Nephron (organoid): Measurements from ENCODE around the gene TMEM74B.

Source experiments
- H3K27ac Mint-ChIP-seq, 3 experiments: 2 replicates each; pipeline ENCODE4 v1.8.0; 2020; ENCODE audit warnings: mixed read lengths in 3 of 3, mild to moderate bottlenecking in 2 of 3, moderate library complexity in 1 of 3
- H3K27me3 Mint-ChIP-seq: 2 replicates; pipeline ENCODE4 v1.8.0; 2021; ENCODE audit warnings: low read depth, mild to moderate bottlenecking, moderate library complexity, mixed read lengths
- H3K36me3 Mint-ChIP-seq: 2 replicates; pipeline ENCODE4 v1.8.0; 2020; ENCODE audit warnings: low read depth, mixed read lengths
- H3K4me1 Mint-ChIP-seq: 2 replicates; pipeline ENCODE4 v1.8.0; 2020; ENCODE audit warnings: mixed read lengths
- H3K4me3 Mint-ChIP-seq, 3 experiments: 2 replicates each; pipeline ENCODE4 v1.8.0; 2020; ENCODE audit warnings: mild to moderate bottlenecking in 3 of 3, mixed read lengths in 3 of 3, moderate library complexity in 2 of 3
- H3K9me3 Mint-ChIP-seq: 2 replicates; pipeline ENCODE4 v1.8.0; 2020; ENCODE audit warnings: mixed read lengths
- TF ChIP-seq, protein P1 (sequence below), 3 experiments: fragments of 200-600 bp; sonication (generic); IDR thresholded peaks; one replicate each; pipeline ENCODE4 v1.5.0; 2021; ENCODE audit warnings: antibody characterized with exemption in 3 of 3; ENCODE audit not compliant: unreplicated experiment in 3 of 3

TMEM74B gene

DNA sequence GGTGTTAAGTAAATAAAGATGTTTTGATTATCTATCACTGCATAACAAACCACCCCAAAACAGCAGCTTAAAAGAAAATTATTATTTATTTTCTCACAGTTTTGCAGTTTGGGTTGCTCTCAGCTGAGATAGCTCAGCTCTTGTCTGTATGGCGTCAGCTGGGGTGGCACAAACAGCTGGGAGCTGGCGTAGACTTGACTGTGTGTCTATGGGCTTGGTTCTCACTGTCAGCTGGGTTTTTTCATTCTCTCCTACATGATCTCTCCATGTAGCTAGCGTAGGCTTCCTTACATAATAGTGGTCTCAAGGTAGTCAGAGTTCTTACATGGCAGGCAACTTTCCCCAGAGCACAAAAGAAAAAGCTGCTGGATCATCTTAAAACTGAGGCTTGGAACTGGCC, 6.5 kb upstream of the TMEM74B start:
- no peaks in the 10 kb centered on the region for H3K36me3 Mint-ChIP-seq
- TF ChIP-seq, protein P1, sequence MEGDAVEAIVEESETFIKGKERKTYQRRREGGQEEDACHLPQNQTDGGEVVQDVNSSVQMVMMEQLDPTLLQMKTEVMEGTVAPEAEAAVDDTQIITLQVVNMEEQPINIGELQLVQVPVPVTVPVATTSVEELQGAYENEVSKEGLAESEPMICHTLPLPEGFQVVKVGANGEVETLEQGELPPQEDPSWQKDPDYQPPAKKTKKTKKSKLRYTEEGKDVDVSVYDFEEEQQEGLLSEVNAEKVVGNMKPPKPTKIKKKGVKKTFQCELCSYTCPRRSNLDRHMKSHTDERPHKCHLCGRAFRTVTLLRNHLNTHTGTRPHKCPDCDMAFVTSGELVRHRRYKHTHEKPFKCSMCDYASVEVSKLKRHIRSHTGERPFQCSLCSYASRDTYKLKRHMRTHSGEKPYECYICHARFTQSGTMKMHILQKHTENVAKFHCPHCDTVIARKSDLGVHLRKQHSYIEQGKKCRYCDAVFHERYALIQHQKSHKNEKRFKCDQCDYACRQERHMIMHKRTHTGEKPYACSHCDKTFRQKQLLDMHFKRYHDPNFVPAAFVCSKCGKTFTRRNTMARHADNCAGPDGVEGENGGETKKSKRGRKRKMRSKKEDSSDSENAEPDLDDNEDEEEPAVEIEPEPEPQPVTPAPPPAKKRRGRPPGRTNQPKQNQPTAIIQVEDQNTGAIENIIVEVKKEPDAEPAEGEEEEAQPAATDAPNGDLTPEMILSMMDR (IDR thresholded peaks at IDR 0.05; ENCODE audit: unreplicated experiment in 3 of 3): no peak
- no peaks in the 10 kb centered on the region for H3K9me3 Mint-ChIP-seq
- no peaks in the 10 kb centered on the region for H3K4me1 Mint-ChIP-seq
- H3K27me3 Mint-ChIP-seq: peaks cover 24% of the 10 kb centered on the region
- H3K27ac Mint-ChIP-seq: no peak overlapping the region
- no peak overlapping the region for H3K4me3 Mint-ChIP-seq

DNA sequence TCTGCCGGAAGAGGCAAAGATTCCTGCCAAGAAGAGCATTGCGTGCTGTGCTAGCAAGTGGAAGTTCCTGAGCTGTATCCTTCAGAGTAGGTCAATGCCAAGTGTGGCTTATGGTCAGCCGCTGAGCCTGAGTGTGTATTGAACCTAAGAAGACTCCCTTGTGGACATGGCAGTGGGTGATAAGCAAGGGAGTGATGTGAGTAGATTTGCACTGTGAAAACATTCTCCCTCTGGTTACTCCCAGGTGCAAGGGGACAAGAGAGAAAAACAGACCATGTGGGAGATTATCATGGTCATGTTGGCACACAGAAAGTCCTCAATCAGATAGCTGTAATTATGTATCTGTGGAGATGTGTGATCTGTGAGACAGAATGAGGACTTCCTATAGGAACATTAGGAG, 6.1 kb upstream of the TMEM74B start:
- TF ChIP-seq, protein P1 (IDR thresholded peaks at IDR 0.05; ENCODE audit: unreplicated experiment in 3 of 3): no peak
- no peaks in the 10 kb centered on the region for H3K36me3 Mint-ChIP-seq
- H3K27ac Mint-ChIP-seq: no peak overlapping the region
- H3K27me3 Mint-ChIP-seq: peaks cover 20% of the 10 kb centered on the region
- peaks cover 4% of the 10 kb centered on the region for H3K4me1 Mint-ChIP-seq
- no peak overlapping the region for H3K4me3 Mint-ChIP-seq
- H3K9me3 Mint-ChIP-seq: no peaks in the 10 kb centered on the region

DNA sequence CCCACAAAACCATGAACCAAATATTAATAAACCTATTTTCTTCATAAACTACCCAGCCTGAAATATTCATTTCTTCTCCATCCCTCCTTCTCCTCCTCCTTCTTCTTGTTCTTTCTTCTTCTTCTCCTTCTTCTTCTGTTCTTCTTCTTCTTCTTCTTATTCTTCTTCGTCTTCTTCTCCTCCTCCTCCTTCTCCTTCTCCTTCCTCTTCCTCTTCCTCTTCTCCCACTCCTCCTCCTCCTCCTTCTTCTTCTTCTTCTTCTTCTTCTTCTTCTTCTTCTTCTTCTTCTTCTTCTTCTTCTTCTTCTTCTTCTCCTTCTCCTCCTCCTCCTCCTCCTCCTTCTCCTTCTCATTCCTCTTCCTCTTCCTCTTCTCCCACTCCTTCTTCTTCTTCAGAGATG, 5.0 kb upstream of the TMEM74B start:
- TF ChIP-seq, protein P1 (IDR thresholded peaks at IDR 0.05; ENCODE audit: unreplicated experiment in 3 of 3): no peak
- Mint-ChIP-seq H3K36me3 (no peaks in the 10 kb centered on the region), H3K4me1 (peaks cover 5% of the 10 kb centered on the region)

DNA sequence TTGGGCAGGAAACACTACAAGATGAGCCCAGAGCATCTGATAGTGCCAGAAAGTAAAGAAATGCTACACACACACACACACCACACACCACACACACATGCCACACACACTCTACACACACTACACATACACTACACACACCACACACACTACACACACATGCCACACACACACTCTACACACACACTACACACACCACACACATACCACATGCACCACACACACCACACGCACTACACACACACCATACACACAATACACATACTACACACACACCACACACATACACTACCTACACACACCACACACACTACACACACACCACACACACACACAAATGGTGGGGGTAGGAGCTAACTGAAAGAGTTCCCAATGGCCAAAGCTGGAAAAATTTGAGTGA, 3.6 kb upstream of the TMEM74B start:
- TF ChIP-seq, protein P1 (IDR thresholded peaks at IDR 0.05; ENCODE audit: unreplicated experiment in 3 of 3): no peak
- Mint-ChIP-seq H3K27ac (no peak overlapping the region), H3K9me3 (no peaks in the 10 kb centered on the region), H3K4me1 (peaks cover 11% of the 10 kb centered on the region), H3K4me3 (no peak overlapping the region), H3K36me3 (no peaks in the 10 kb centered on the region), H3K27me3 (peaks cover 31% of the 10 kb centered on the region)

More for the DNA sequence above, 5.0 kb upstream of the TMEM74B start:
- no peak overlapping the region for H3K27ac Mint-ChIP-seq
- H3K9me3 Mint-ChIP-seq: no peaks in the 10 kb centered on the region
- H3K4me3 Mint-ChIP-seq: no peak overlapping the region
- peaks cover 16% of the 10 kb centered on the region for H3K27me3 Mint-ChIP-seq

DNA sequence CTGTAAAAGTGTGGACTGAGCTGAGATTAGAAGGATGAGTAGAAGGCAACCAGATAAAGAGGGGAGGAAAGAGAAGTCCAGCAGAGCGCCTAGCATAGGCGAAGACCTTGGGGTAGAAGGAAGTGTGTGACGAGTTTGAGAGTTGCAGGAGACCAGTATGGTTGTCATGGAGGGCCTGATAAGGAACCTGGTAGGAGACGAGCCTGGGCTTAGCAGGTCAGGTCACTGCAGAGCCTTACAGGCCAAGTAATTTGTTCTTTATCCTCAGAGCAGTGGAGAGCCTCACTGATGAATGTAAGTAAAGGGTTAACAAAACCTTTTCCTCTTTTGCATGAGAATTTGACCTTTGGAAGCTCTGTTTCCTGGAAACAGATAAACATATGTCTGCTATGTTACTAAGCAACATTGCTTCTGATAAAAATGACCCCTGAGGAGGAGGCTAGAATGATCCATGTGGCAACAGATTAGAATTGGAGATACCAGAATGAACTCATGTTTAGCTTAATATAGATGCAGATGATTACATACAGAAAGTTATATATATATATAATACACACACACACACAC, 2.9 kb upstream of the TMEM74B start:
- Mint-ChIP-seq H3K4me1 (peaks cover 11% of the 10 kb centered on the region), H3K27ac (no peak overlapping the region), H3K4me3 (no peak overlapping the region), H3K36me3 (no peaks in the 10 kb centered on the region), H3K27me3 (peaks cover 38% of the 10 kb centered on the region), H3K9me3 (no peaks in the 10 kb centered on the region)
- TF ChIP-seq, protein P1 (IDR thresholded peaks at IDR 0.05; ENCODE audit: unreplicated experiment in 3 of 3): no peak

DNA sequence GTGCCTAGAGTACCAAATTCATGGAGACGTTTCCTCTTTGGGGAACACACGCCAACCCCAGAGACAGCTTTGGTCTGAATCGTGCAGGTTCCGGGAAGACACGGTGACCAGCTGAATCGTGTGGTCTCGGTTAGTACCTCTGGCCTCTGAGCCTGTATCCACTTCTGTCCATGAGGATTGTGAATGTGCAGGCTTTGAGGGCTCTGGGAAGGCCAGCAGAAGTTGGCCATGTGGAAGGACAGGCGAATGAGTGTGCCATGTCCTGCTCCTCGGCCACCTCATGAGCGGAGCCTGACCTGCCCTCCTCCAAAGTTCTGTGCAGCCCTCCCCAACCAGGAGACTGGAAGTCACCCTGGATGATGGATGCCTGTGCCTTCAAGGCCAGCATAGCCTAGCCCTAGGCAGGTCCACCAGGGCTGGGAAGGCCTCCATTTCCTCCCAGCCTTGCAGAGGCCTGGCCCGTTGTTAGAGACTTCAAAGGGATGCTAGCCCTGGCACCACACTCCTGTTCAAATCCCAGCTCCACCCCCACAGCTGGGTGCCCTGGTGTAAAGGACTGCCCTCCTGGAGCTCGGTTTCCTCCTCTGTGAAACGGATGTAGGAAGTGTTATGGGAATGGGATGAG, 1.7 kb upstream of the TMEM74B start:
- Mint-ChIP-seq H3K9me3 (no peaks in the 10 kb centered on the region), H3K4me1 (peaks cover 11% of the 10 kb centered on the region), H3K36me3 (no peaks in the 10 kb centered on the region), H3K27me3 (peaks cover 47% of the 10 kb centered on the region), H3K4me3 (peak overlapping the region; percentile 77 to 84 (median 81)), H3K27ac (no peak overlapping the region)
- TF ChIP-seq, protein P1 (IDR thresholded peaks at IDR 0.05; ENCODE audit: unreplicated experiment in 3 of 3): no peak
